Measurements from ENCODE around the gene ARHGEF11.

Gene ARHGEF11

GRCh38 chr1:156947818-156948525 is 97.6 kb downstream of the ARHGEF11 start:
- DNase-seq = no peak

- DNase-seq = no peak
These were observed 98.4 kb downstream of the ARHGEF11 start for GRCh38 chr1:156947127-156947526.

- peak; percentile 8 for DNase-seq
These were observed 99.5 kb downstream of the ARHGEF11 start for GRCh38 chr1:156945881-156946661.

- DNase-seq = no peak
These were observed 100.7 kb downstream of the ARHGEF11 start for GRCh38 chr1:156944848-156945247.

GRCh38 chr1:156944268-156944667 is 101.3 kb downstream of the ARHGEF11 start:
- DNase-seq = no peak

DNA sequence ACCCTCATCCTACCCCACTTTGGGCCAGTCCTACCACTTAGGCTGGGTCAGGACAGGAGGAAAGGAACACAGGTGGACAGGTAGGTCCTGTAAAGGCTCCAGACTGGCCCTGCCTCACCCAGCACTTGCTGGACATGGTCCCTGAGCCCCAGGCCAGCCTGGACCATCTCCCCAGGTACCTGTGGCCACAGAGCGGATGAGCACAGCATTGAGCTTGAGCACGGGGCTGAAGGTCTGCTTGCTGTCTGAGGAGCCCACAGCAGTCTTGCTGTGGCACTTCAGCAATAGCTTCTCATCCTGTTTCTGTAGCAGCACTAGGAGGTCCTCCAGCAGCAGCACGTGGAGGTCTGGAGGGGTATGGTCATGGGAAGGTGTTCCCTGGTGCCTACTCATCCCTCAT is 101.8 kb downstream of the ARHGEF11 start:
- no peak for DNase-seq

- no peak for DNase-seq
These were observed 103.0 kb downstream of the ARHGEF11 start for GRCh38 chr1:156942576-156942975.

- DNase-seq = no peak
These were observed 103.4 kb downstream of the ARHGEF11 start for GRCh38 chr1:156942176-156942575.

DNA sequence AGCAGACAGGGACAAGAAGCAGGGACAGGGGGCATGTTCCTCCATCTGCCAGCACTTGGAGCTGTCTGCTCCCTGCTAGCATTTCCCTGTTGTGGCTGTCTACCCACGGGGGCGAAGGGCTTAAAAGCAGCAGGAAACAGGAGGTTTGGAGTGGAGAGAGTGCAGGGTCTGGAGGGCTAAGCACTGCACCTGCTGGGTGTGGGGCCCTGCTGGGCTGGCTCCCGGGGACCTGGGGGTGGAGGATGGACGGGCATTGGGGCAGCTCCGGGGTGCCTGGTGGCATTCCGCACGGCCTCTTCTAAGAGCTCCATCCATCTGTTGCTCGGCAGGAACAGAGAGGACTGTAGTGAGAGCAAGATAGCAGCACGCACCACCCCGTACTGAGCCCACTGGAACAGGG is 103.9 kb downstream of the ARHGEF11 start:
- no peak for DNase-seq

DNA sequence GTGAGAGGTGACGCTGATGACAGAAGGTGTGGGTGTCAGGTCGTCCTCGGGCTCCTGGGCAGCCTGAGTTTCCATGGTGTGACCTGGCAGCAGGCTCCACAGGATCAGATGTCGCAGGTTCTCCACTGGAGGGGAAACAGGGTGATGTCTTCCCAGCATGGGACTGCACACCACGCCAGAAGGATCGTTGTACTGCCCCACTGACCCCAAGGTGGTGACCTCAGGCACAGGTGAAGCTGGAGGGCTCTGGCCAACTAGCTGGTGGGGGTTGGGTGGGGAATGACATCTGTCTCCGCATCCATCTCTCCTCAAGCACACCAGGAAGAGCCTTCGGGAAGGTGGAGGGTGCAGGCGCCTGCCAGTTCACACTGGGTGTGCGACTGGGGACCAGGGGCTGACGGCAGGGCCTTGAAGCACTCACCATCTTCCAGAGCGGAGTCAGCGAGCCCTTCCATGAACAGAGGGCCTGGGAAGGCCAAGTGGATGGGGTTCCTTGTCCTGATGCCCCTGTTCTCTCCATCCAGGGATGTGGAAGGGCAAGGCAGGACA is 105.7 kb downstream of the ARHGEF11 start:
- DNase-seq = no peak

GRCh38 chr1:156938813-156939212 is 106.7 kb downstream of the ARHGEF11 start:
- DNase-seq = no peak

- no peak for DNase-seq
These were observed 107.7 kb downstream of the ARHGEF11 start for GRCh38 chr1:156937883-156938282.

DNA sequence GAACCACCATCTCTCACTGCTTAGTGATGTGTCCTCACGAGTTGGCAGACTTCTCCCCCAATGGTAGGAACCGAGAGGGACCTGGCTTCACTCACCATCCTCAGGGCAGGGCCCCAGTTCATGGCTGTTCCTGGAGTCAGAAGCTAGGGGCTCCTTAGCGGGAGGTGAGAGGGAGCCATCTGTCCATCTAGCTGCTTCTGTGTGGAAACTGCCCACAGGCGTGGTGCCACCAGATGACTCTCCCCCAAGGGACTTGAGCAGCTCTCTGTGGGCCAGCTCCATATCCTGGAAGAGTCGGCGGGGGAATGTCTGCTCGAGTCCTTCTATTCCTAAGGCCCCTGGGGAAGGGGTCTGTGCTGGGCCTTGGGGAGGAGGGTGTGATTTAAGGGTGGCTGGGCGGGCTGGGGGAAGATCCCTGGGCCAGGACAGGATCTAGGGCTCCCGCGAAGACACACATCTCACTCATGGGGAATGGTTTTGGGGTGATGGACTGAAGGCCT is 108.8 kb downstream of the ARHGEF11 start:
- no peak for DNase-seq

GRCh38 chr1:156936191-156936590 is 109.4 kb downstream of the ARHGEF11 start:
- no peak for DNase-seq

- DNase-seq = no peak
These were observed 109.9 kb downstream of the ARHGEF11 start for GRCh38 chr1:156935505-156936128.

DNA sequence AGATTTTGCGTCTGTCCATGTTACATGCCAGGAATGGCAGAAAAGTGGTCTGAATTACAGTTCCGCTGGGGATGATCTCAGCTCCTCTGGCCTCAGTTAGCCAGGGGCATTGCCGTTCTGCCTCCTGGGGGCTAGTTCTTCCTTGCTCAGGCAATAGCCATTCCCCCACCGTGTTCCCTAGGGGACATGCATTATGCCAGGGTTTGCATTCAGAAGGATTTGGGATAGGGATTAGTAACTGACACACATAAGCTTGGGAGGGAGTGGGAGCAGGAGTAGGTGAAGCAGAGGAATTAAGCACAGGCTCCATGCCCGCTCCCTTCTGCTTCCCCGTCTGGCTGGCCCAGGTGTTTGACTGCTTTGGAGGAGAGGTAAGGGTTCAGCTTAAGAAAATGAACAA is 112.4 kb downstream of the ARHGEF11 start:
- DNase-seq = no peak

- DNase-seq = no peak
These were observed 113.4 kb downstream of the ARHGEF11 start for GRCh38 chr1:156931974-156932710.

GRCh38 chr1:156931211-156931952 is 114.2 kb downstream of the ARHGEF11 start:
- DNase-seq = no peak

GRCh38 chr1:156930483-156930882 is 115.1 kb downstream of the ARHGEF11 start:
- DNase-seq = no peak

- no peak for DNase-seq
These were observed 115.8 kb downstream of the ARHGEF11 start for GRCh38 chr1:156929596-156930238.

- DNase-seq = no peak
These were observed 117.4 kb downstream of the ARHGEF11 start for GRCh38 chr1:156928043-156928602.
